ENCODE data around the gene TCEAL3.
"Not testable (repeated sequence)": the region's sequence is repeated elsewhere in the genome, so short reads cannot be mapped to it uniquely, and the experiment has no call there.

The TCEAL3 gene

GRCh38 chrX:103628386-103629317, 20.9 kb downstream of the TCEAL3 start, which contains the start of gene TCEAL1:
TCEAL1 (plus strand) TSS chrX:103628975; CDS start chrX:103629917, 942 bp downstream.
- peak; percentile 52 for DNase-seq

GRCh38 chrX:103629318-103630170, 21.8 kb downstream of the TCEAL3 start:
- DNase-seq = peak; percentile 25

- DNase-seq = no peak
These were observed 22.4 kb downstream of the TCEAL3 start for GRCh38 chrX:103630171-103630511.

- DNase-seq = no peak
These were observed 23.4 kb downstream of the TCEAL3 start for GRCh38 chrX:103631145-103631544.

- DNase-seq = no peak
These were observed 27.7 kb downstream of the TCEAL3 start for GRCh38 chrX:103635436-103635835.

GRCh38 chrX:103637604-103638338, 30.0 kb downstream of the TCEAL3 start:
- no peak for DNase-seq

GRCh38 chrX:103638479-103639346, 30.9 kb downstream of the TCEAL3 start:
- DNase-seq = peak; percentile 0

- DNase-seq = no peak
These were observed 32.8 kb downstream of the TCEAL3 start for GRCh38 chrX:103640401-103641155.

GRCh38 chrX:103644125-103644524, 36.4 kb downstream of the TCEAL3 start:
- DNase-seq = no peak

GRCh38 chrX:103647630-103648029, 39.9 kb downstream of the TCEAL3 start:
- DNase-seq = no peak

- DNase-seq = no peak
These were observed 43.5 kb downstream of the TCEAL3 start for GRCh38 chrX:103651151-103651773.

- not testable (repeated sequence) for DNase-seq
These were observed 47.7 kb downstream of the TCEAL3 start for GRCh38 chrX:103655230-103656000.

GRCh38 chrX:103656617-103657016, 48.9 kb downstream of the TCEAL3 start:
- no peak for DNase-seq

GRCh38 chrX:103657066-103657465, 49.3 kb downstream of the TCEAL3 start:
- not testable (repeated sequence) for DNase-seq

- DNase-seq = no peak
These were observed 51.1 kb downstream of the TCEAL3 start for GRCh38 chrX:103658681-103659433.

- DNase-seq = not testable (repeated sequence)
These were observed 51.7 kb downstream of the TCEAL3 start for GRCh38 chrX:103659460-103659859.

Measured in NCI-H1105 (cell line).